Endothelial cell of umbilical vein (primary cell): ENCODE data around the gene AGAP3. TPM values are rescaled to one million over a fixed set of nuclear protein-coding genes. Genes with fewer than 3 reads are reported as not detected.

ENCODE experiments used
- BruUV-seq: library from RNA; stranded (reverse); fragments of 400-500 nt; replicated peaks from 2 replicates; lab custom pipeline; 2021; lab: Mats Ljungman, UMichigan
- CTCF ChIA-PET: fragments of 300-600, 350-600 bp; sonication (Branson Sonifier 250); formaldehyde crosslinking; loops from one replicate; lab custom pipeline; 2021; ENCODE audit warnings: antibody characterized with exemption, inconsistent platforms; lab: Charles Lee
- POLR2A ChIA-PET: fragments of 300-600, 350-600 bp; sonication (Branson Sonifier 250); formaldehyde crosslinking; loops from one replicate; lab custom pipeline; 2021; ENCODE audit warnings: antibody characterized with exemption, inconsistent platforms; lab: Charles Lee
- DNase-seq: peaks from one replicate; pipeline ENCODE4 v3.0.0-alpha.2; 2011; ENCODE audit warnings: low read depth, low spot score
- FAIRE-seq: peaks from 2 replicates; lab custom pipeline; 2011; peaks lifted over from hg19 to GRCh38; lab: Jason Lieb, UNC
- H2AFZ ChIP-seq: 2 replicates; pipeline ENCODE4 v1.6.0; 2012; ENCODE audit warnings: low read depth, low read length, control low read depth, inconsistent platforms
- H3K27ac ChIP-seq: 2 replicates; pipeline ENCODE4 v1.5.1; 2011; ENCODE audit warnings: low read depth, mild to moderate bottlenecking, control low read depth, low read length, moderate library complexity; ENCODE audit not compliant: insufficient read depth
- H3K27me3 ChIP-seq, 2 experiments: 2 replicates each; pipeline versions ENCODE4 v1.6.0 to v1.6.1; 2011; ENCODE audit warnings: low read length in 2 of 2, mixed read lengths in 1 of 2; ENCODE audit not compliant: control insufficient read depth in 2 of 2, insufficient read depth in 2 of 2
- H3K36me3 ChIP-seq, 2 experiments: 2 replicates in 1 of 2; 3 replicates in 1 of 2; pipeline ENCODE4 v1.5.1; 2011; ENCODE audit warnings: low read length in 2 of 2, mild to moderate bottlenecking in 1 of 2, moderate library complexity in 1 of 2; ENCODE audit not compliant: control insufficient read depth in 2 of 2, insufficient read depth in 2 of 2; ENCODE audit errors: extremely low read depth in 1 of 2
- H3K4me1 ChIP-seq: 3 replicates; pipeline ENCODE4 v1.5.1; 2011; ENCODE audit warnings: mild to moderate bottlenecking, low read length; ENCODE audit not compliant: control insufficient read depth, insufficient read depth; ENCODE audit errors: extremely low read depth
- H3K4me2 ChIP-seq: 2 replicates; pipeline ENCODE4 v1.6.1; 2011; ENCODE audit warnings: low read length, control low read depth, mixed read lengths; ENCODE audit not compliant: insufficient read depth
- H3K4me3 ChIP-seq, 3 experiments: fragments of 200-600 bp in 1 of 3; sonication (generic), shearing (Covaris generic) in 1 of 3; replicated peaks in 1 of 3; 2 replicates each; pipeline ENCODE4 v1.5.1; 2011 to 2016; ENCODE audit warnings: control low read depth in 3 of 3, low read length in 3 of 3, mild to moderate bottlenecking in 2 of 3, inconsistent platforms in 1 of 3, low read depth in 1 of 3, moderate library complexity in 1 of 3; ENCODE audit not compliant: insufficient read depth in 1 of 3
- H3K79me2 ChIP-seq: 2 replicates; pipeline ENCODE4 v1.6.0; 2012; ENCODE audit warnings: low read length, inconsistent platforms; ENCODE audit not compliant: control insufficient read depth, insufficient read depth
- H3K9ac ChIP-seq: replicated peaks from 2 replicates; pipeline ENCODE3; 2011; ENCODE audit warnings: low read length, control low read depth; ENCODE audit not compliant: insufficient read depth; ENCODE audit errors: extremely low read depth
- H3K9me1 ChIP-seq: replicated peaks from 3 replicates; pipeline ENCODE4 v1.6.0; 2011; ENCODE audit warnings: mild to moderate bottlenecking, low read length; ENCODE audit not compliant: control insufficient read depth, insufficient read depth; ENCODE audit errors: extremely low read depth
- H3K9me3 ChIP-seq: replicated peaks from 2 replicates; pipeline ENCODE4 v1.5.1; 2012; ENCODE audit warnings: low read length, inconsistent platforms; ENCODE audit not compliant: control insufficient read depth, insufficient read depth
- H4K20me1 ChIP-seq: replicated peaks from 2 replicates; pipeline ENCODE3; 2011; ENCODE audit warnings: mild to moderate bottlenecking, low read length; ENCODE audit not compliant: control insufficient read depth, insufficient read depth; ENCODE audit errors: extremely low read depth
- CTCF ChIP-seq, 2 donors: IDR thresholded peaks; 1 replicate in 1 of 2; 2 replicates in 1 of 2; pipeline ENCODE4 v1.5.1; 2011; ENCODE audit warnings: low read length in 2 of 2, mild to moderate bottlenecking in 2 of 2, moderate library complexity in 2 of 2, control low read depth in 1 of 2, inconsistent platforms in 1 of 2, low read depth in 1 of 2; ENCODE audit not compliant: insufficient read depth in 1 of 2; ENCODE audit errors: extremely low read depth in 1 of 2
- EZH2 ChIP-seq: IDR thresholded peaks from 2 replicates; pipeline ENCODE4 v1.6.1; 2012; ENCODE audit warnings: borderline replicate concordance, low read depth, mild to moderate bottlenecking, moderate library complexity, low read length, inconsistent platforms; ENCODE audit not compliant: severe bottlenecking
- FOS ChIP-seq: IDR thresholded peaks from 2 replicates; pipeline ENCODE4 v1.6.1; 2011; ENCODE audit warnings: mild to moderate bottlenecking, low read length, moderate library complexity, borderline replicate concordance; ENCODE audit not compliant: insufficient read depth
- GATA2 ChIP-seq: IDR thresholded peaks from 2 replicates; pipeline ENCODE4 v1.7.0; 2011; ENCODE audit warnings: low read depth, mild to moderate bottlenecking, moderate library complexity, mixed read lengths, low read length; ENCODE audit not compliant: insufficient read length, insufficient read depth
- JUN ChIP-seq: IDR thresholded peaks from 2 replicates; pipeline ENCODE4 v1.6.1; 2011; ENCODE audit warnings: borderline replicate concordance, low read depth; ENCODE audit not compliant: insufficient read length, insufficient read depth
- MAX ChIP-seq: IDR thresholded peaks from 2 replicates; pipeline ENCODE4 v1.6.1; 2011; ENCODE audit not compliant: insufficient read depth, insufficient read length
- MYC ChIP-seq: IDR thresholded peaks from one replicate; pipeline ENCODE4 v1.6.1; 2011; ENCODE audit warnings: mild to moderate bottlenecking, low read depth, low read length
- POLR2A ChIP-seq: IDR thresholded peaks from 2 replicates; pipeline ENCODE4 v1.6.1; 2012; ENCODE audit warnings: low read depth, mild to moderate bottlenecking, control low read depth, low read length
- POLR2AphosphoS5 ChIP-seq: IDR thresholded peaks from 2 replicates; pipeline ENCODE4 v1.6.1; 2012; ENCODE audit warnings: low read depth, mild to moderate bottlenecking, control low read depth, low read length, moderate library complexity; ENCODE audit not compliant: insufficient read depth
- dilution Hi-C: fragments of 300-500 bp; cut with MboI; formaldehyde crosslinking; loops from one replicate; pipeline ENCODE4 v1.15.0; 2019; ENCODE audit warnings: low sequenced_read_pairs; ENCODE audit not compliant: extremely low pct_ligation_motif_present
- intact Hi-C: fragments of 100-400 bp; cut with micrococcal nuclease; formaldehyde crosslinking; loops from one replicate; pipeline ENCODE4 v1.10.0; 2022
- polyA plus RNA-seq, 4 experiments: library from polyadenylated mRNA; depleted of rRNA in 3 of 4; stranded (reverse) in 3 of 4; unstranded in 1 of 4; fragments of >200 nt; gene quantifications; 2 replicates each; pipeline versions ENCODE4 v1.2.1 to v1.2.3, GENCODE V29; 2011 to 2012; ENCODE audit warnings: missing spikeins in 1 of 4
- total RNA-seq: library from RNA; stranded (reverse); gene quantifications from 2 replicates; pipeline ENCODE4 v1.2.3, GENCODE V29; 2021

AGAP3 gene
- total and polyA plus RNA-seq, 2 donors (not counting 3 experiments of a cell fraction or from before 2014, with no cell fraction given) = 171 to 174 TPM

- H3K4me2 ChIP-seq = no peak overlapping the region
- H3K27me3 ChIP-seq = no peaks in the 10 kb centered on the region
- no peak overlapping the region for H2AFZ ChIP-seq
- ChIA-PET POLR2A (no interaction called here), CTCF (no interaction called here)
- no peaks in the 10 kb centered on the region for H4K20me1 ChIP-seq
- FAIRE-seq (no peak), DNase-seq (no peak)
- no peaks in the 10 kb centered on the region for H3K9me3 ChIP-seq
- TF ChIP-seq GATA2 = no peak
- no peak for TF ChIP-seq FOS
- TF ChIP-seq POLR2AphosphoS5 = no peak
- no peak for TF ChIP-seq JUN
- TF ChIP-seq MYC = no peak
- TF ChIP-seq POLR2A = no peak
- no peak for TF ChIP-seq MAX
- TF ChIP-seq EZH2 = no peak
- TF ChIP-seq CTCF (IDR thresholded peaks at IDR 0.05; ENCODE audit: extremely low read depth in 1 of 2, insufficient read depth in 1 of 2, low read depth in 1 of 2, low read length in 2 of 2) = no peak
- H3K36me3 ChIP-seq = peaks cover 18 to 73% of the 10 kb centered on the region in 2 experiments
- H3K27ac ChIP-seq = no peak overlapping the region
- intact Hi-C loops = no loop called here
- BruUV-seq = no TSS peak
- no peak overlapping the region for H3K9ac ChIP-seq
- no peaks in the 10 kb centered on the region for H3K9me1 ChIP-seq
- H3K79me2 ChIP-seq = no peaks in the 10 kb centered on the region
- dilution Hi-C loops = no loop called here
- H3K4me3 ChIP-seq = no peak overlapping the region
- no peaks in the 10 kb centered on the region for H3K4me1 ChIP-seq
Observed at GRCh38 chr7:151069841-151070573, 16.3 kb upstream of the AGAP3 start.
